Renal pelvis (tissue), 4 donors: Measurements from ENCODE around the gene SSBP4. TPM values are rescaled to one million over a fixed set of nuclear protein-coding genes. Genes with fewer than 3 reads are reported as not detected.

Source experiments
- DNase-seq: peaks from one replicate; pipeline ENCODE4 v3.0.0-alpha.2; 2013
- polyA plus RNA-seq, 3 donors: library from polyadenylated mRNA; unstranded; fragments of 120-200 nt; gene quantifications; one replicate each; pipeline ENCODE4 v1.2.1, GENCODE V29; 2013; ENCODE audit not compliant: insufficient read length in 3 of 3

Gene SSBP4
- polyA plus RNA-seq, 3 donors = 99.9 to 117 (median 117) TPM

GRCh38 chr19:18429717-18430416 is 10.7 kb downstream of the SSBP4 start:
- no peak for DNase-seq

GRCh38 chr19:18430417-18431144 is 11.4 kb downstream of the SSBP4 start:
- DNase-seq = no peak

GRCh38 chr19:18431351-18432197 is 12.4 kb downstream of the SSBP4 start:
- no peak for DNase-seq

GRCh38 chr19:18432275-18433014 is 13.2 kb downstream of the SSBP4 start:
- DNase-seq = no peak

GRCh38 chr19:18433015-18433691 is 14.0 kb downstream of the SSBP4 start:
- DNase-seq = no peak

- no peak for DNase-seq
These were observed 14.7 kb downstream of the SSBP4 start for GRCh38 chr19:18433735-18434398.

- no peak for DNase-seq
These were observed 15.4 kb downstream of the SSBP4 start for GRCh38 chr19:18434411-18435175.

- DNase-seq = no peak
These were observed 16.1 kb downstream of the SSBP4 start for GRCh38 chr19:18435178-18435841.

- no peak for DNase-seq
These were observed 16.9 kb downstream of the SSBP4 start for GRCh38 chr19:18435842-18436670.

- peak; percentile 90 for DNase-seq
These were observed 17.7 kb downstream of the SSBP4 start for GRCh38 chr19:18436671-18437490.

GRCh38 chr19:18437491-18438330 is 18.5 kb downstream of the SSBP4 start, which contains the start of gene ISYNA1:
ISYNA1 (minus strand) TSS chr19:18438133; CDS start chr19:18437979, 154 bp downstream.
- no peak for DNase-seq

- DNase-seq = no peak
These were observed 19.3 kb downstream of the SSBP4 start for GRCh38 chr19:18438331-18439024.

- no peak for DNase-seq
These were observed 20.1 kb downstream of the SSBP4 start for GRCh38 chr19:18439025-18439909.

- no peak for DNase-seq
These were observed 20.7 kb downstream of the SSBP4 start for GRCh38 chr19:18439910-18440237.

GRCh38 chr19:18440415-18440877 is 21.2 kb downstream of the SSBP4 start:
- DNase-seq = no peak
